GM23338 (cell line): Measurements from ENCODE around the gene PIK3C2G.

Experiments used
- CREB1 ChIP-seq: fragments of 250-450 bp; sonication (Bioruptor Pico); IDR thresholded peaks from 2 replicates; pipeline ENCODE4 v1.5.0; 2020; ENCODE audit warnings: low read depth, mild to moderate bottlenecking, moderate library complexity
- EZH2 ChIP-seq: fragments of 200-600 bp; sonication (generic); IDR thresholded peaks from one replicate; pipeline ENCODE4 v1.8.0; 2017; ENCODE audit warnings: antibody characterized with exemption, mild to moderate bottlenecking, low read depth; ENCODE audit not compliant: unreplicated experiment
- EZH2phosphoT487 ChIP-seq: fragments of 200-600 bp; sonication (generic); IDR thresholded peaks from one replicate; pipeline ENCODE4 v1.8.1; 2018; ENCODE audit warnings: antibody characterized with exemption; ENCODE audit not compliant: unreplicated experiment
- NANOG ChIP-seq: IDR thresholded peaks from 2 replicates; pipeline ENCODE4 v1.6.1; 2016; ENCODE audit warnings: antibody characterized with exemption, borderline replicate concordance
- POLR2AphosphoS5 ChIP-seq: IDR thresholded peaks from 2 replicates; pipeline ENCODE4 v1.6.1; 2016; ENCODE audit warnings: antibody characterized with exemption, low read depth
- STAT1 ChIP-seq: IDR thresholded peaks from one replicate; pipeline ENCODE4 v1.6.1; 2016; ENCODE audit warnings: antibody characterized with exemption; ENCODE audit not compliant: unreplicated experiment
- ZNF114 ChIP-seq: fragments of 250-450 bp; sonication (Bioruptor Pico); IDR thresholded peaks from 2 replicates; pipeline ENCODE4 v1.5.0; 2020; ENCODE audit warnings: mild to moderate bottlenecking, moderate library complexity
- TF ChIP-seq, protein P1 (sequence below): IDR thresholded peaks from one replicate; pipeline ENCODE4 v1.6.1; 2018; ENCODE audit warnings: antibody characterized with exemption; ENCODE audit not compliant: unreplicated experiment
- TF ChIP-seq, protein P2 (sequence below), 2 experiments: fragments of 200-600 bp in 1 of 2; sonication (generic) in 1 of 2; conservative IDR thresholded peaks; 2 replicates each; pipeline versions ENCODE4 v1.5.1 to v1.6.1; 2016 to 2017; ENCODE audit warnings: antibody characterized with exemption in 2 of 2, low read depth in 2 of 2, mild to moderate bottlenecking in 2 of 2, moderate library complexity in 1 of 2

DNA sequence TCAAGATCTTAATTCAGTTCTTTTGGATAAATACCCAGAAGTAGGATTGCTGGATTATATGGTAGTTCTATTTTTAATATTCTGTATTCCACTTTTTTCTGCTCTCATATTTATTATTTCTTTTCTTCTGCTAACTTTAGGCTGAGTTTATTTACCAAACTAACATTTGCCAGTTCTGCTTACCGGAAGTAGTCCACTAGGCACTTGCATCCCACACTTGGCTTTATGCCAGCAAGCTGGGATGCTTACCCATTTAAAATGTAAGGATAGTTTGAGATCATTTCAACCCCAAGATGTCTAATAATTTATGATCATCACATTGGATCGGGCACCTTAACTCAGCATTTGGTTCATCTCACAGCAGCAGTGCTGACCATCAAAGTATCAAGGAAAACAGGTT, 96.8 kb downstream of the PIK3C2G start:
- TF ChIP-seq, protein P1, sequence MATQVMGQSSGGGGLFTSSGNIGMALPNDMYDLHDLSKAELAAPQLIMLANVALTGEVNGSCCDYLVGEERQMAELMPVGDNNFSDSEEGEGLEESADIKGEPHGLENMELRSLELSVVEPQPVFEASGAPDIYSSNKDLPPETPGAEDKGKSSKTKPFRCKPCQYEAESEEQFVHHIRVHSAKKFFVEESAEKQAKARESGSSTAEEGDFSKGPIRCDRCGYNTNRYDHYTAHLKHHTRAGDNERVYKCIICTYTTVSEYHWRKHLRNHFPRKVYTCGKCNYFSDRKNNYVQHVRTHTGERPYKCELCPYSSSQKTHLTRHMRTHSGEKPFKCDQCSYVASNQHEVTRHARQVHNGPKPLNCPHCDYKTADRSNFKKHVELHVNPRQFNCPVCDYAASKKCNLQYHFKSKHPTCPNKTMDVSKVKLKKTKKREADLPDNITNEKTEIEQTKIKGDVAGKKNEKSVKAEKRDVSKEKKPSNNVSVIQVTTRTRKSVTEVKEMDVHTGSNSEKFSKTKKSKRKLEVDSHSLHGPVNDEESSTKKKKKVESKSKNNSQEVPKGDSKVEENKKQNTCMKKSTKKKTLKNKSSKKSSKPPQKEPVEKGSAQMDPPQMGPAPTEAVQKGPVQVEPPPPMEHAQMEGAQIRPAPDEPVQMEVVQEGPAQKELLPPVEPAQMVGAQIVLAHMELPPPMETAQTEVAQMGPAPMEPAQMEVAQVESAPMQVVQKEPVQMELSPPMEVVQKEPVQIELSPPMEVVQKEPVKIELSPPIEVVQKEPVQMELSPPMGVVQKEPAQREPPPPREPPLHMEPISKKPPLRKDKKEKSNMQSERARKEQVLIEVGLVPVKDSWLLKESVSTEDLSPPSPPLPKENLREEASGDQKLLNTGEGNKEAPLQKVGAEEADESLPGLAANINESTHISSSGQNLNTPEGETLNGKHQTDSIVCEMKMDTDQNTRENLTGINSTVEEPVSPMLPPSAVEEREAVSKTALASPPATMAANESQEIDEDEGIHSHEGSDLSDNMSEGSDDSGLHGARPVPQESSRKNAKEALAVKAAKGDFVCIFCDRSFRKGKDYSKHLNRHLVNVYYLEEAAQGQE = no peak
- TF ChIP-seq, protein P2, sequence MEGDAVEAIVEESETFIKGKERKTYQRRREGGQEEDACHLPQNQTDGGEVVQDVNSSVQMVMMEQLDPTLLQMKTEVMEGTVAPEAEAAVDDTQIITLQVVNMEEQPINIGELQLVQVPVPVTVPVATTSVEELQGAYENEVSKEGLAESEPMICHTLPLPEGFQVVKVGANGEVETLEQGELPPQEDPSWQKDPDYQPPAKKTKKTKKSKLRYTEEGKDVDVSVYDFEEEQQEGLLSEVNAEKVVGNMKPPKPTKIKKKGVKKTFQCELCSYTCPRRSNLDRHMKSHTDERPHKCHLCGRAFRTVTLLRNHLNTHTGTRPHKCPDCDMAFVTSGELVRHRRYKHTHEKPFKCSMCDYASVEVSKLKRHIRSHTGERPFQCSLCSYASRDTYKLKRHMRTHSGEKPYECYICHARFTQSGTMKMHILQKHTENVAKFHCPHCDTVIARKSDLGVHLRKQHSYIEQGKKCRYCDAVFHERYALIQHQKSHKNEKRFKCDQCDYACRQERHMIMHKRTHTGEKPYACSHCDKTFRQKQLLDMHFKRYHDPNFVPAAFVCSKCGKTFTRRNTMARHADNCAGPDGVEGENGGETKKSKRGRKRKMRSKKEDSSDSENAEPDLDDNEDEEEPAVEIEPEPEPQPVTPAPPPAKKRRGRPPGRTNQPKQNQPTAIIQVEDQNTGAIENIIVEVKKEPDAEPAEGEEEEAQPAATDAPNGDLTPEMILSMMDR (conservative IDR thresholded peaks at IDR 0.05; ENCODE audit: low read depth in 2 of 2) = no peak
- no peak for TF ChIP-seq POLR2AphosphoS5
- no peak for TF ChIP-seq EZH2phosphoT487
- TF ChIP-seq EZH2 = no peak
- TF ChIP-seq CREB1 (CRISPR knock-in tag) = no peak
- no peak for TF ChIP-seq ZNF114 (CRISPR knock-in tag)
- no peak for TF ChIP-seq STAT1
- TF ChIP-seq NANOG = no peak
